ENCODE results near the gene PLAGL2.
A peak's percentile ranks its signal among the peaks of the same experiment; 100 is the strongest.
"Not testable (repeated sequence)": the region's sequence is repeated elsewhere in the genome, so short reads cannot be mapped to it uniquely, and the experiment has no call there.

Gene PLAGL2

GRCh38 chr20:32207626-32208498, at the start of gene PLAGL2, which contains the start of gene POFUT1:
TSS of gene PLAGL2 (minus strand) at chr20:32207743. CDS start at chr20:32202178, 5,565 bp downstream.
TSS of gene POFUT1 (plus strand) at chr20:32207880. CDS start at chr20:32207942, 62 bp downstream.
- peak; percentile 92 for DNase-seq (ENCODE audit: low spot score)

- no peak for DNase-seq (ENCODE audit: low spot score)
Measured at GRCh38 chr20:32252189-32252588, 44.6 kb upstream of the PLAGL2 start.

GRCh38 chr20:32251470-32251869, 43.9 kb upstream of the PLAGL2 start:
- DNase-seq (ENCODE audit: low spot score): no peak

GRCh38 chr20:32249030-32249738, 41.6 kb upstream of the PLAGL2 start:
- no peak for DNase-seq (ENCODE audit: low spot score)

GRCh38 chr20:32248043-32248442, 40.5 kb upstream of the PLAGL2 start:
- DNase-seq (ENCODE audit: low spot score): no peak

- not testable (repeated sequence) for DNase-seq (ENCODE audit: low spot score)
Measured at GRCh38 chr20:32246208-32246607, 38.7 kb upstream of the PLAGL2 start.

GRCh38 chr20:32244959-32245358, 37.4 kb upstream of the PLAGL2 start:
- no peak for DNase-seq (ENCODE audit: low spot score)

- DNase-seq (ENCODE audit: low spot score): no peak
Measured at GRCh38 chr20:32244150-32244823, 36.7 kb upstream of the PLAGL2 start.

- DNase-seq (ENCODE audit: low spot score): no peak
Measured at GRCh38 chr20:32241807-32242206, 34.3 kb upstream of the PLAGL2 start.

GRCh38 chr20:32240205-32240604, 32.7 kb upstream of the PLAGL2 start:
- no peak for DNase-seq (ENCODE audit: low spot score)

- DNase-seq (ENCODE audit: low spot score): no peak
Measured at GRCh38 chr20:32238483-32239425, 31.2 kb upstream of the PLAGL2 start.

- no peak for DNase-seq (ENCODE audit: low spot score)
Measured at GRCh38 chr20:32237419-32237818, 29.9 kb upstream of the PLAGL2 start.

- DNase-seq (ENCODE audit: low spot score): no peak
Measured at GRCh38 chr20:32236819-32237218, 29.3 kb upstream of the PLAGL2 start.

- no peak for DNase-seq (ENCODE audit: low spot score)
Measured at GRCh38 chr20:32236048-32236533, 28.5 kb upstream of the PLAGL2 start.

GRCh38 chr20:32235331-32236047, 27.9 kb upstream of the PLAGL2 start:
- DNase-seq (ENCODE audit: low spot score): no peak

- DNase-seq (ENCODE audit: low spot score): no peak
Measured at GRCh38 chr20:32234135-32234808, 26.7 kb upstream of the PLAGL2 start.

GRCh38 chr20:32233286-32233685, 25.7 kb upstream of the PLAGL2 start:
- no peak for DNase-seq (ENCODE audit: low spot score)

GRCh38 chr20:32232326-32232886, 24.9 kb upstream of the PLAGL2 start:
- DNase-seq (ENCODE audit: low spot score): no peak

- DNase-seq (ENCODE audit: low spot score): peak; percentile 30
Measured at GRCh38 chr20:32231847-32232246, 24.3 kb upstream of the PLAGL2 start.

- DNase-seq (ENCODE audit: low spot score): no peak
Measured at GRCh38 chr20:32231245-32231644, 23.7 kb upstream of the PLAGL2 start.

Measured in putamen (tissue), 1 donor.